GM12864 (cell line): ENCODE measurements around the gene UGT3A1.

ENCODE experiments used
- DNase-seq: peaks from one replicate; pipeline ENCODE4 v3.0.0-alpha.2; 2011; ENCODE audit warnings: low read depth
- H3K4me3 ChIP-seq: 2 replicates; pipeline ENCODE4 v1.5.1; 2011; ENCODE audit warnings: mild to moderate bottlenecking, low read depth, low read length, control low read depth
- CTCF ChIP-seq: IDR thresholded peaks from 2 replicates; pipeline ENCODE4 v1.5.1; 2011; ENCODE audit warnings: low read depth, mild to moderate bottlenecking, moderate library complexity, low read length, control low read depth, inconsistent platforms; ENCODE audit errors: missing control alignments

Gene UGT3A1

GRCh38 chr5:35919191-35919590, 72.0 kb downstream of the UGT3A1 start:
- H3K4me3 ChIP-seq: no peak overlapping the region
- no peak for DNase-seq
- no peak for TF ChIP-seq CTCF

- no peak for TF ChIP-seq CTCF
- no peak overlapping the region for H3K4me3 ChIP-seq
Measured at GRCh38 chr5:35908814-35909213, 82.4 kb downstream of the UGT3A1 start.

GRCh38 chr5:35908228-35908627, 83.0 kb downstream of the UGT3A1 start:
- TF ChIP-seq CTCF: no peak
- DNase-seq: no peak
- H3K4me3 ChIP-seq: no peak overlapping the region

More at GRCh38 chr5:35908814-35909213, 82.4 kb downstream of the UGT3A1 start:
- DNase-seq: no peak

- no peak overlapping the region for H3K4me3 ChIP-seq
- no peak for TF ChIP-seq CTCF
- DNase-seq: peak; percentile 50
Measured at GRCh38 chr5:35904443-35905132, 86.6 kb downstream of the UGT3A1 start.

- no peak for DNase-seq
- TF ChIP-seq CTCF: no peak
- no peak overlapping the region for H3K4me3 ChIP-seq
Measured at GRCh38 chr5:35903631-35904203, 87.5 kb downstream of the UGT3A1 start.

- TF ChIP-seq CTCF: no peak
- H3K4me3 ChIP-seq: no peak overlapping the region
- DNase-seq: no peak
Measured at GRCh38 chr5:35902046-35902672, 89.0 kb downstream of the UGT3A1 start.
